K562 (cell line): ENCODE results near the gene NOTO. TPM values are rescaled to one million over a fixed set of nuclear protein-coding genes. Genes with fewer than 3 reads are reported as not detected.
"Not testable (repeated sequence)": the region's sequence is repeated elsewhere in the genome, so short reads cannot be mapped to it uniquely, and the experiment has no call there.

Experiments used
- ATAC-seq: fragments of 200-7000 bp; cut with Tn5 transposase; 3 replicates; pipeline ENCODE4 v1.9.1; 2020; ENCODE audit warnings: moderate library complexity
- BruUV-seq: library from RNA; stranded (reverse); fragments of 400-500 nt; replicated peaks from 2 replicates; lab custom pipeline; 2021; lab: Mats Ljungman, UMichigan
- CTCF ChIA-PET: fragments of 300-600 bp; formaldehyde crosslinking; extraction: SDS; loops from one replicate; lab custom pipeline; 2021; ENCODE audit warnings: low intra/inter-chr PET ratio; lab: Yijun Ruan, JAX
- POLR2A ChIA-PET: fragments of 300-600, 350-650 bp; sonication (Branson Sonifier 250); formaldehyde crosslinking; extraction: SDS; loops from one replicate; lab custom pipeline; 2021; ENCODE audit warnings: antibody characterized with exemption, inconsistent platforms; lab: Yijun Ruan, JAX
- DNase-seq, 4 experiments: peaks; one replicate each; pipeline versions ENCODE4 v3.0.0 to v3.0.0-alpha.2; 2011 to 2018; ENCODE audit warnings: low spot score in 3 of 4, mixed read lengths in 3 of 4; ENCODE audit errors: extremely low read depth in 1 of 4
- FAIRE-seq: peaks from 2 replicates; lab custom pipeline; 2011; peaks lifted over from hg19 to GRCh38; lab: Jason Lieb, UNC
- H2AFZ ChIP-seq: 2 replicates; pipeline ENCODE4 v1.6.0; 2011; ENCODE audit warnings: low read depth, low read length, control low read depth, inconsistent platforms
- H3K27ac ChIP-seq: fragments of 200-600 bp; 3 replicates; pipeline ENCODE4 v1.8.0; 2011; ENCODE audit warnings: low read depth, mild to moderate bottlenecking, control low read depth, inconsistent platforms, low read length, moderate library complexity, mixed read lengths; ENCODE audit errors: extremely low read depth
- H3K27me3 ChIP-seq, 2 experiments: fragments of 300-600 bp in 1 of 2; 2 replicates in 1 of 2; 3 replicates in 1 of 2; pipeline versions ENCODE4 v1.6.0 to v1.8.0; 2011; ENCODE audit warnings: inconsistent platforms in 2 of 2, low read length in 2 of 2, mild to moderate bottlenecking in 1 of 2, mixed read lengths in 1 of 2, moderate library complexity in 1 of 2; ENCODE audit not compliant: control insufficient read depth in 2 of 2, insufficient read depth in 2 of 2
- H3K36me3 ChIP-seq: fragments of 300-600 bp; 3 replicates; pipeline ENCODE4 v1.8.0; 2011; ENCODE audit warnings: mild to moderate bottlenecking, low read length, inconsistent platforms; ENCODE audit not compliant: control insufficient read depth, insufficient read depth
- H3K4me1 ChIP-seq, 2 experiments: fragments of 200-600 bp in 1 of 2; replicated peaks in 1 of 2; 2 replicates in 1 of 2; 3 replicates in 1 of 2; pipeline versions ENCODE4 v1.5.1 to v1.8.0; 2011; ENCODE audit warnings: inconsistent platforms in 2 of 2, low read length in 2 of 2, mild to moderate bottlenecking in 1 of 2, mixed read lengths in 1 of 2, moderate library complexity in 1 of 2; ENCODE audit not compliant: control insufficient read depth in 2 of 2, insufficient read depth in 2 of 2
- H3K4me2 ChIP-seq: 2 replicates; pipeline ENCODE4 v1.6.1; 2011; ENCODE audit warnings: low read length, control low read depth, inconsistent platforms, mixed read lengths; ENCODE audit not compliant: insufficient read depth
- H3K4me3 ChIP-seq: fragments of 200-600 bp; sonication (generic), shearing (Covaris generic); 2 replicates; pipeline ENCODE4 v1.5.1; 2016; ENCODE audit warnings: control low read depth, inconsistent platforms
- H3K79me2 ChIP-seq: fragments of 200-600 bp; 3 replicates; pipeline ENCODE4 v1.8.0; 2011; ENCODE audit warnings: low read length, inconsistent platforms; ENCODE audit not compliant: control insufficient read depth, insufficient read depth
- H3K9ac ChIP-seq, 2 experiments: 2 replicates each; pipeline versions ENCODE4 v1.6.0 to v1.6.1; 2011; ENCODE audit warnings: low read depth in 2 of 2, low read length in 2 of 2, control low read depth in 1 of 2, inconsistent platforms in 1 of 2, mild to moderate bottlenecking in 1 of 2, mixed read lengths in 1 of 2; ENCODE audit not compliant: insufficient read depth in 1 of 2
- H3K9me1 ChIP-seq: one replicate; pipeline ENCODE4 v1.6.0; 2011; ENCODE audit warnings: inconsistent platforms, mild to moderate bottlenecking, low read length, moderate library complexity; ENCODE audit not compliant: control insufficient read depth, insufficient read depth
- H3K9me3 ChIP-seq: replicated peaks from 2 replicates; pipeline ENCODE4 v1.5.1; 2011; ENCODE audit warnings: low read depth, low read length, inconsistent platforms; ENCODE audit not compliant: control insufficient read depth, insufficient read depth
- H4K20me1 ChIP-seq: replicated peaks from 2 replicates; pipeline ENCODE4 v1.6.1; 2011; ENCODE audit warnings: low read length, inconsistent platforms, mixed read lengths; ENCODE audit not compliant: control insufficient read depth, insufficient read depth
- ZNF512 ChIP-seq: IDR thresholded peaks from 2 replicates; pipeline ENCODE4 v1.6.1; 2016; ENCODE audit warnings: missing genetic modification characterization, missing compliant biosample characterization
- WGBS: fragments of 100-300 bp; shearing (Covaris generic); methylation state at CpG from one replicate; pipeline ENCODE4 v1.1.6; 2016; ENCODE audit warnings: low coverage, mixed read lengths; ENCODE audit not compliant: insufficient coverage; ENCODE audit errors: missing lambda C conversion rate; 5-methylcytosine and 5-hydroxymethylcytosine counted together
- in situ Hi-C: fragments of 300-500 bp; cut with MboI; formaldehyde crosslinking; loops from 4 replicates; pipeline ENCODE4 v1.15.0; 2018; ENCODE audit warnings: inconsistent platforms, mixed read lengths
- intact Hi-C: fragments of 100-400 bp; cut with micrococcal nuclease; formaldehyde crosslinking; loops from 2 replicates; pipeline ENCODE4 v1.14.2; 2022
- polyA plus RNA-seq, 8 experiments: library from polyadenylated mRNA; depleted of rRNA in 4 of 8; stranded (reverse) in 5 of 8; unstranded in 3 of 8; fragments of >200 nt; fragmentation: Nextera tagmentation in 2 of 8; fragmentation: Illumina TruSeq in 1 of 8; extraction: Ambion mirVana in 2 of 8; extraction: Trizol in 1 of 8; gene quantifications; 2 replicates each; pipeline versions ENCODE4 v1.2.1 to v1.2.3, GENCODE V29; 2011 to 2014; ENCODE audit warnings: inconsistent platforms in 1 of 8, missing spikeins in 1 of 8
- total RNA-seq, 7 experiments: library from RNA; depleted of rRNA in 6 of 7; stranded (reverse); fragments of >200 nt in 6 of 7; fragmentation: Illumina TruSeq in 2 of 7; extraction: Trizol in 2 of 7; gene quantifications; 2 replicates each; pipeline versions ENCODE4 v1.2.1 to v1.2.3, GENCODE V29; 2011 to 2021; ENCODE audit warnings: low replicate concordance in 1 of 7

The NOTO gene
- total and polyA plus RNA-seq, 9 of the 15 experiments (the other 6 are each of a cell fraction or from before 2014, with no cell fraction given) = not detected

- H3K27ac ChIP-seq, H3K9me1 ChIP-seq, DNase-seq, H3K9me3 ChIP-seq, BruUV-seq, in situ Hi-C loops, H3K36me3 ChIP-seq, H3K4me1 ChIP-seq, H3K9ac ChIP-seq, H3K4me3 ChIP-seq, intact Hi-C loops, ATAC-seq, H4K20me1 ChIP-seq, H3K27me3 ChIP-seq, H2AFZ ChIP-seq, H3K4me2 ChIP-seq, CTCF ChIA-PET, H3K79me2 ChIP-seq, POLR2A ChIA-PET: not testable (repeated sequence)
- peak; percentile 72 for FAIRE-seq
- WGBS = 59% methylated on average over 2 of the region's 8 CpGs
Measured at GRCh38 chr2:73166813-73167212, 35.6 kb upstream of the NOTO start.

GRCh38 chr2:73168348-73168747 is 34.0 kb upstream of the NOTO start:
- BruUV-seq, H3K36me3 ChIP-seq, CTCF ChIA-PET, H2AFZ ChIP-seq, intact Hi-C loops, H3K9ac ChIP-seq, H3K79me2 ChIP-seq, DNase-seq, H3K4me1 ChIP-seq, H3K9me1 ChIP-seq, H3K4me3 ChIP-seq, H3K4me2 ChIP-seq, ATAC-seq, H3K27ac ChIP-seq, H4K20me1 ChIP-seq, FAIRE-seq, H3K27me3 ChIP-seq, H3K9me3 ChIP-seq, POLR2A ChIA-PET, in situ Hi-C loops: not testable (repeated sequence)
- peak; percentile 67; the same call in 1 of the 2 replicates for TF ChIP-seq ZNF512 (tag)

- H3K9me3 ChIP-seq, H3K4me2 ChIP-seq, BruUV-seq, H3K4me1 ChIP-seq, FAIRE-seq, H3K79me2 ChIP-seq, H3K27ac ChIP-seq, H3K4me3 ChIP-seq, POLR2A ChIA-PET, H3K9me1 ChIP-seq, intact Hi-C loops, in situ Hi-C loops, CTCF ChIA-PET, H3K9ac ChIP-seq, H2AFZ ChIP-seq, H3K36me3 ChIP-seq, DNase-seq, H4K20me1 ChIP-seq, ATAC-seq: not testable (repeated sequence)
- 0% methylated on average over 5 of the region's 7 CpGs for WGBS
- H3K27me3 ChIP-seq = peaks cover 0 to 24% of the 10 kb centered on the region in 2 experiments; a peak in 2 of 5 replicates
Measured at GRCh38 chr2:73170341-73170740, 32.0 kb upstream of the NOTO start.
